ENCODE data around the gene DFFB.
"Not testable (repeated sequence)": the region's sequence is repeated elsewhere in the genome, so short reads cannot be mapped to it uniquely, and the experiment has no call there.

The DFFB gene, protein sequence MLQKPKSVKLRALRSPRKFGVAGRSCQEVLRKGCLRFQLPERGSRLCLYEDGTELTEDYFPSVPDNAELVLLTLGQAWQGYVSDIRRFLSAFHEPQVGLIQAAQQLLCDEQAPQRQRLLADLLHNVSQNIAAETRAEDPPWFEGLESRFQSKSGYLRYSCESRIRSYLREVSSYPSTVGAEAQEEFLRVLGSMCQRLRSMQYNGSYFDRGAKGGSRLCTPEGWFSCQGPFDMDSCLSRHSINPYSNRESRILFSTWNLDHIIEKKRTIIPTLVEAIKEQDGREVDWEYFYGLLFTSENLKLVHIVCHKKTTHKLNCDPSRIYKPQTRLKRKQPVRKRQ

DNA sequence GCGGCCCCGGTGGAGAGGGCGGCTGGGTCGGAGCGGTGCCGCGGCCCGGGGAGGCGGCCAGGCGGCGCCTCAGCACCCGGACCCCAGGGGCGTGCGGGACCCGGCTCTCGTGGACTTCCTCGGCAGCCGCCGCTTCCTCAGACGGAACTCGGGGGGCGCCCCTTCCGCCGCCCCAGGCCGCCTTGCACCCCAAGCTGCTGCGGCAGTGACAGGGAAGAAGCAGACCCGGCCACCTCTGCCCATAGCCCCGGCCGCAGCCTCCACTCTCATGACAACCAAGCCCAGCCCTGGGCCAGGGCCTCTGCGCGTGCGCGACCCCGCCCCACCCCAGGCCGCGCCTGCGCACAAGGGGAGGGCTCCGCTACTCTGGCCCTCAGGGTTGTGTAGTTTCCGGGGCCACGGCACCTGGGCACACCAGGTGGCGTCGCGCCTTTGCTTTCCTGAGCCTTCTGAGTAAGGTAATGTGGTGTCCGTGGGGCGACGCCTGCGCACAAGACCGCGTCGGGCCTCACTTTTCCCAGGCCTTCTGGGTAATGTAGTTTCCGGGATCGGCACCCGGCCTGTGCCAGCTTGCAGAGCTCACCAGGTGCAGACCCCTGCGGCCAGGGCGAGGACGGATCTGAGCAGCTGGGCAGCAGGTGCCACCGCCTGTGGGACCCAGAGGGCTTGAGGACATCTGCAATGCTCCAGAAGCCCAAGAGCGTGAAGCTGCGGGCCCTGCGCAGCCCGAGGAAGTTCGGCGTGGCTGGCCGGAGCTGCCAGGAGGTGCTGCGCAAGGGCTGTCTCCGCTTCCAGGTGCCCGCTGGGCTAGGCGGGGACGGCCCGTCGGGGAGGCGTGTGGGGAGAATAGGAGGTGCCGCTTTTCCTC is at the start of gene DFFB, which contains the start of gene CEP104:
DFFB (plus strand) TSS at position 554 of the 868 bp plus-strand sequence; CDS start at position 682, 128 bp downstream.
CEP104 (minus strand) TSS at position 289 of the 868 bp plus-strand sequence. CDS start 4,804 bp downstream, outside the sequence.
- Histone ChIP-seq H3K27ac (ENCODE audit: low read depth, low read length) (no peak within 1 kb of the TSS), H3K9ac (ENCODE audit: low read depth, low read length) (peak within 1 kb of the TSS; percentile 46), H3K4me1 (ENCODE audit: control insufficient read depth, insufficient read depth, low read length) (no peaks in the 10 kb centered on the region), H3K27me3 (ENCODE audit: control insufficient read depth, insufficient read depth, low read length) (0 out of 2 replicates have a peak, but pooled peaks cover 5% of the 10 kb centered on the region), H3K36me3 (ENCODE audit: control insufficient read depth, insufficient read depth, low read length) (no peaks in the 10 kb centered on the region), H3K4me3 (ENCODE audit: low read depth, low read length) (peak within 1 kb of the TSS; percentile 84), H3K9me3 (ENCODE audit: control insufficient read depth, insufficient read depth, low read length) (no peaks in the 10 kb centered on the region)

GRCh38 chr1:3807769-3808168 is 49.5 kb upstream of the DFFB start:
- Histone ChIP-seq H3K27me3 (ENCODE audit: control insufficient read depth, insufficient read depth, low read length) (no peaks in the 10 kb centered on the region), H3K9ac (ENCODE audit: low read depth, low read length) (no peak overlapping the region), H3K4me3 (ENCODE audit: low read depth, low read length) (no peak overlapping the region), H3K4me1 (ENCODE audit: control insufficient read depth, insufficient read depth, low read length) (no peaks in the 10 kb centered on the region), H3K27ac (ENCODE audit: low read depth, low read length) (no peak overlapping the region), H3K9me3 (ENCODE audit: control insufficient read depth, insufficient read depth, low read length) (peaks cover 16% of the 10 kb centered on the region), H3K36me3 (ENCODE audit: control insufficient read depth, insufficient read depth, low read length) (no peaks in the 10 kb centered on the region)

DNA sequence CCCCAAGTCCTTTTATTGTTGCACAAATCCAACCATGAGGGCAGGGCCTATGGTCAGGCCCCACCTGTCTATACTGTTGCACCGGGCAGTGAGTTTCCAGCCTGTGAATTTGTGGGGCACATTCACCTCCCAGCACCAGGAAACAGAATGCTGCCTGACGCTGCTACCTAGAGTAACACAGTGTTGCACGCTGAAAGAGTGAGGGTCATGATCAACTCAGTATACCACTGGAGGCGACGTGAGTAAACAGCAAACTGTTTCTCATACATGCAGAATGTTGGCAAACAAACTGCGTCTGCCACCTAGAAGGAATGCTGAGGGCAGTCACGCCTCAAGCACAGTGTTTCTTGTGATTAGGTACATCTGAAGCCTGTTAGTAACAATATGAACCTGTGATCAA is 47.6 kb upstream of the DFFB start:
- Histone ChIP-seq H3K9me3 (ENCODE audit: control insufficient read depth, insufficient read depth, low read length) (peaks cover 13% of the 10 kb centered on the region), H3K9ac (ENCODE audit: low read depth, low read length) (no peak overlapping the region), H3K27ac (ENCODE audit: low read depth, low read length) (no peak overlapping the region), H3K36me3 (ENCODE audit: control insufficient read depth, insufficient read depth, low read length) (0 out of 2 replicates have a peak, but pooled peaks cover 4% of the 10 kb centered on the region), H3K4me3 (ENCODE audit: low read depth, low read length) (no peak overlapping the region), H3K4me1 (ENCODE audit: control insufficient read depth, insufficient read depth, low read length) (no peaks in the 10 kb centered on the region), H3K27me3 (ENCODE audit: control insufficient read depth, insufficient read depth, low read length) (no peaks in the 10 kb centered on the region)

- H3K4me1 ChIP-seq (ENCODE audit: control insufficient read depth, insufficient read depth, low read length); H3K9ac ChIP-seq (ENCODE audit: low read depth, low read length); H3K4me3 ChIP-seq (ENCODE audit: low read depth, low read length); H3K36me3 ChIP-seq (ENCODE audit: control insufficient read depth, insufficient read depth, low read length); H3K27ac ChIP-seq (ENCODE audit: low read depth, low read length); H3K27me3 ChIP-seq (ENCODE audit: control insufficient read depth, insufficient read depth, low read length): not testable (repeated sequence)
- peaks cover 13% of the 10 kb centered on the region for H3K9me3 ChIP-seq (ENCODE audit: control insufficient read depth, insufficient read depth, low read length)
These were observed 47.0 kb upstream of the DFFB start for GRCh38 chr1:3810149-3810761.

DNA sequence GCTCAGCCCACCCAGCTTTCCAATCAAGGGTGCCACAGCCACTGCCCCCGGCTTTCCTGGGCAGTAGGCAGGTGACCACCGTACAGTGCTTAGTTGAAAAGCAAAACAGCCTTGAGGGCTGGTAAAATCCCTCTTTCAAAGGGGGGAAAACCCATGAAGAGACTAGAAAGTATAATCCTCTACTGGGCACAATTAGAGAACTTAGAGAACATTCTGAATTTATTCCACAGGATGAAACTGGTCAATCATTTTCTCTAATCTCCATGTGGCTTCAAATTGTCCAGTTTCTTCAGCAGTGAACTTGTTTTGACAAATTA is 45.7 kb upstream of the DFFB start:
- Histone ChIP-seq H3K4me3 (ENCODE audit: low read depth, low read length) (no peak overlapping the region), H3K4me1 (ENCODE audit: control insufficient read depth, insufficient read depth, low read length) (no peaks in the 10 kb centered on the region), H3K9ac (ENCODE audit: low read depth, low read length) (no peak overlapping the region), H3K27ac (ENCODE audit: low read depth, low read length) (no peak overlapping the region), H3K36me3 (ENCODE audit: control insufficient read depth, insufficient read depth, low read length) (0 out of 2 replicates have a peak, but pooled peaks cover 8% of the 10 kb centered on the region), H3K27me3 (ENCODE audit: control insufficient read depth, insufficient read depth, low read length) (no peaks in the 10 kb centered on the region), H3K9me3 (ENCODE audit: control insufficient read depth, insufficient read depth, low read length) (peaks cover 13% of the 10 kb centered on the region)

GRCh38 chr1:3814065-3814464 is 43.2 kb upstream of the DFFB start:
- no peaks in the 10 kb centered on the region for H3K27me3 ChIP-seq (ENCODE audit: control insufficient read depth, insufficient read depth, low read length)
- no peak overlapping the region for H3K9ac ChIP-seq (ENCODE audit: low read depth, low read length)
- no peaks in the 10 kb centered on the region for H3K9me3 ChIP-seq (ENCODE audit: control insufficient read depth, insufficient read depth, low read length)
- H3K4me3 ChIP-seq (ENCODE audit: low read depth, low read length) = no peak overlapping the region
- H3K27ac ChIP-seq (ENCODE audit: low read depth, low read length) = no peak overlapping the region
- no peaks in the 10 kb centered on the region for H3K4me1 ChIP-seq (ENCODE audit: control insufficient read depth, insufficient read depth, low read length)
- peaks cover 9% of the 10 kb centered on the region; the same call in 1 of the 2 replicates for H3K36me3 ChIP-seq (ENCODE audit: control insufficient read depth, insufficient read depth, low read length)

DNA sequence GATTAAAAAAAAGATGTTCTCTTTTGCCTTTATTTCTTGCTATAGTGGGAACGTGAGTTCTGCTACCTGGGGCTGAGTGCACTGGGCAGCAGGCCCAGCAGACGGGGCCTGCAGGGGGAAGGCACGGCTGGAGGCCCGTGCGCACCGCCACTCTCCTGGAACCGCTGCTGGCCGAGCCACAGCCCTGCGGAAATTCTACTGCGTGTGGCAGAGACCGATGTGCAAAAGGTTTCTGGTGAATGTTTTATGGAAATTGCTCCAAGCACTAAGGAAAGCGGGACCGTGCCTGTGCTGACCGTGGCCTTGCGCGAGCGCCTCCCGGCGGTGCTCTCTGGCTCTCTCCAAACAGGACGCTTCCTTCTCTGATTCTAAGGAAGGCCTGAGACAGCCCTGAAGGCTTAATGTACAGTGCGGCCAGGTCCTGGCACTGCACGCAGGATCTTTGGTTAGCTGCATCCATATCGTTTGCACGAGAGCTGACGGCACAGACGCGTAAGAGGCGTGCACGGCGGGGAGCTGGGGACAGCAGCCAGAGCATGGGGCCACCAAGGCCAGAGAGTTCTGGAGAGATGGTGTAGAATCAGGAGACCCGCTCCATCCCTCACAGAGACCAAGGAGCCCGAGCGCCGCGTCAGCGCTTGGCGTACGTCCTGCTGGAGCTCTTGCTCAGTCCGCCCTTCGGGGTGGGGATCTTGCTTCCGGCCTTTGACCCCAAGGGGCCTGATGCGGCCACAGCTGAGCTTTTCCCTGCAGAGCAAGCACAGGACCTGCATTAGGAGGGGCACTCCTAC is 42.3 kb upstream of the DFFB start:
- Histone ChIP-seq H3K27me3 (ENCODE audit: control insufficient read depth, insufficient read depth, low read length) (no peaks in the 10 kb centered on the region), H3K36me3 (ENCODE audit: control insufficient read depth, insufficient read depth, low read length) (peaks cover 14% of the 10 kb centered on the region; the same call in 1 of the 2 replicates), H3K4me1 (ENCODE audit: control insufficient read depth, insufficient read depth, low read length) (no peaks in the 10 kb centered on the region), H3K9me3 (ENCODE audit: control insufficient read depth, insufficient read depth, low read length) (no peaks in the 10 kb centered on the region), H3K9ac (ENCODE audit: low read depth, low read length) (no peak overlapping the region), H3K4me3 (ENCODE audit: low read depth, low read length) (no peak overlapping the region), H3K27ac (ENCODE audit: low read depth, low read length) (no peak overlapping the region)

DNA sequence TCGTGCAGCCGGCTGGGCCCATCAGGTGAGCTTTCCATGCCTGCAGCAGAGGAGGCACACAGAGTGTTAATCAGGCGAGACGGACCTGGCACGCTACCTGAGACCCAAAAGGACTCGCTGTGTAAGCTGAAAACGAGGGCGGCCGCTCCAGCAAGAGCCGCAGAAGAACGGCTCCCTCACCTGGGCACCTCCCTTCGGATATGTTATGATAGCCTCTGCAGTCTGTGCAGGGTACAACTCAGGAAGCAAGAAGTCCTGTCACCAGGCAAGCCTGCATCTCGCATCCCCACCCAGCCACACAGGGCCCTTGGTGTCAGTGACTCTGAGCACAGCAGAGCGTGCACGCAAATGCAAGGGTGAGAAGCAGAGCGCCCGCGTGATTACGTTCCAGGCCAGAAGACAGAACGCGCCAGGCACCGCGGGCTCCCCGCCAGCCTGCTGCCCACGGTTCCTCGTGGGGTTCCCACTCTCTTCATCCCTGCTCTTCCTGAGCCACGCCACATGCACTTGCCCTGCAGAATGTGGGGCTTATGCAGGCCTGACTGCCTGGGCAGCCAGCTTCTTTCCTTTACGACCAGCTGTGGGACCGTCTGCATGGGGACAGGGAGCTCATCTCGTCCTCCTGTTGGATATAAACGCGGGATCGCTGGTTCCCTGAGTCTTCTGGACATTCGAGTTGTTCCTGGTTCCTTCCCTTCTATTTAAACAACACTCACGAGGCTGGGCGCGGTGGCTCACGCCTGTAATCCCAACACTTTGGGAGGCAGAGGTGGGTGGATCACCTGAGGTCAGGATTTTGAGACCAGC is 40.7 kb upstream of the DFFB start:
- H3K4me1 ChIP-seq (ENCODE audit: control insufficient read depth, insufficient read depth, low read length) = no peaks in the 10 kb centered on the region
- peaks cover 24% of the 10 kb centered on the region for H3K36me3 ChIP-seq (ENCODE audit: control insufficient read depth, insufficient read depth, low read length)

DNA sequence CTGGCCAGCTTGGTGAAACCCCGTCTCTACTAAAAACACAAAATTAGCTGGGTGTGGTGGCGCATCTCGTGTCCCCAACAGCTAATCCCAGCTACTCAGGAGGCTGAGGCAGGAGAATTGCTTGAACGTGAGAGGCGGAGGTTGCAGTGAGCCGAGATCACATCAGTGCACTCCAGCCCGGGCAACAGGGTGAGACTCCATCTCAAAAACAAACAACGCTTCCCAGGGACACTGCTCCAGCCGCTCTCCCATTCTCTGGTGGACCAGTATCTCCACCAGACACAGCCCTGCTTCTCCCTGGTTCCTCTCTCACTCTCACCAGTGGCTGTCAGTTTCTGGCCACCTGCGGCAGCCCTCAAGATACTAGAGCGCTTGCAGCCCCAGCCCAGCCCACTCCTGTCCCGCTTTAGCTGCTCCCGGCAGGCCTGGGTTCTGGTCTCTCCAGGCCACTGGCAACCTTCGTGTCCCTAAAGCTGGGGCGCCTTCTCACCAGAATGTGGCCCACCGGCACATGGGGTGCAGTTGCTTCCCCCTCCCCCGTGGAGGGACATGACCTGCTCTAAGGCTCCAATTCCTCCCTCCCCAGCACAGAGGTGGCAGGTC is 40.0 kb upstream of the DFFB start:
- peaks cover 24% of the 10 kb centered on the region for H3K36me3 ChIP-seq (ENCODE audit: control insufficient read depth, insufficient read depth, low read length)
- no peaks in the 10 kb centered on the region for H3K4me1 ChIP-seq (ENCODE audit: control insufficient read depth, insufficient read depth, low read length)
- no peak overlapping the region for H3K4me3 ChIP-seq (ENCODE audit: low read depth, low read length)
- no peaks in the 10 kb centered on the region for H3K9me3 ChIP-seq (ENCODE audit: control insufficient read depth, insufficient read depth, low read length)
- no peak overlapping the region for H3K27ac ChIP-seq (ENCODE audit: low read depth, low read length)
- no peaks in the 10 kb centered on the region for H3K27me3 ChIP-seq (ENCODE audit: control insufficient read depth, insufficient read depth, low read length)
- H3K9ac ChIP-seq (ENCODE audit: low read depth, low read length) = no peak overlapping the region

More for the DNA sequence above, 40.7 kb upstream of the DFFB start:
- Histone ChIP-seq H3K27ac (ENCODE audit: low read depth, low read length) (no peak overlapping the region), H3K27me3 (ENCODE audit: control insufficient read depth, insufficient read depth, low read length) (no peaks in the 10 kb centered on the region), H3K4me3 (ENCODE audit: low read depth, low read length) (no peak overlapping the region), H3K9me3 (ENCODE audit: control insufficient read depth, insufficient read depth, low read length) (no peaks in the 10 kb centered on the region), H3K9ac (ENCODE audit: low read depth, low read length) (no peak overlapping the region)
